Panc1 (cell line): ENCODE results near the gene KIF26B. TPM values are rescaled to one million over a fixed set of nuclear protein-coding genes. Genes with fewer than 3 reads are reported as not detected.

Source experiments
- ATAC-seq: fragments of 200-7000 bp; cut with Tn5 transposase; 2 replicates; pipeline ENCODE4 v1.9.1; 2020; ENCODE audit warnings: mild to moderate bottlenecking, moderate library complexity
- BruUV-seq: library from RNA; stranded (reverse); fragments of 400-500 nt; replicated peaks from 2 replicates; lab custom pipeline; 2021; lab: Mats Ljungman, UMichigan
- CTCF ChIA-PET: fragments of 300-600 bp; sonication (Branson Sonifier 250); formaldehyde crosslinking; loops from one replicate; lab custom pipeline; 2022; ENCODE audit warnings: antibody characterized with exemption; lab: Charles Lee
- POLR2A ChIA-PET: fragments of 300-600 bp; sonication (Branson Sonifier 250); formaldehyde crosslinking; loops from one replicate; lab custom pipeline; 2022; ENCODE audit warnings: antibody characterized with exemption; lab: Charles Lee
- DNase-seq: peaks from one replicate; pipeline ENCODE4 v3.0.0-alpha.2; 2010; ENCODE audit warnings: low read depth, low spot score
- H3K27ac ChIP-seq: 2 replicates; pipeline ENCODE4 v1.5.1; 2011; ENCODE audit warnings: mild to moderate bottlenecking, low read length, inconsistent platforms
- H3K27me3 ChIP-seq: fragments of 200-500 bp; sonication (Bioruptor generic); 2 replicates; pipeline ENCODE4 v1.6.0; 2014; ENCODE audit warnings: low read length, inconsistent platforms; ENCODE audit not compliant: control insufficient read depth, insufficient read depth
- H3K36me3 ChIP-seq: fragments of 200-500 bp; sonication (Bioruptor generic); 2 replicates; pipeline ENCODE4 v1.5.1; 2014; ENCODE audit warnings: inconsistent platforms, mild to moderate bottlenecking, low read length, moderate library complexity; ENCODE audit not compliant: control insufficient read depth, insufficient read depth
- H3K4me1 ChIP-seq: 2 replicates; pipeline ENCODE4 v1.5.1; 2011; ENCODE audit warnings: inconsistent platforms, mild to moderate bottlenecking, low read length, moderate library complexity; ENCODE audit not compliant: control insufficient read depth, insufficient read depth
- H3K4me3 ChIP-seq, 2 experiments: 2 replicates each; pipeline ENCODE4 v1.5.1; 2011 to 2012; ENCODE audit warnings: low read depth in 2 of 2, low read length in 2 of 2, mild to moderate bottlenecking in 2 of 2, inconsistent platforms in 1 of 2, moderate library complexity in 1 of 2
- H3K9me3 ChIP-seq: fragments of 200-500 bp; sonication (Bioruptor generic); 2 replicates; pipeline ENCODE4 v1.5.1; 2014; ENCODE audit warnings: low read depth, mild to moderate bottlenecking, inconsistent platforms, low read length, moderate library complexity; ENCODE audit not compliant: control insufficient read depth, insufficient read depth
- POLR2AphosphoS5 ChIP-seq: IDR thresholded peaks from 2 replicates; pipeline ENCODE4 v1.6.1; 2012; ENCODE audit warnings: mild to moderate bottlenecking, low read depth, low read length, moderate library complexity
- SIN3A ChIP-seq: IDR thresholded peaks from 2 replicates; pipeline ENCODE4 v1.6.1; 2012; ENCODE audit warnings: low read depth, mild to moderate bottlenecking, low read length, moderate library complexity, borderline replicate concordance; ENCODE audit not compliant: insufficient read depth
- TCF7L2 ChIP-seq: IDR thresholded peaks from 2 replicates; pipeline ENCODE4 v1.6.1; 2011; ENCODE audit warnings: mild to moderate bottlenecking, low read depth, low read length, inconsistent platforms
- in situ Hi-C: cut with HindIII; loops from 2 replicates; pipeline ENCODE4 v1.10.0; 2016; ENCODE audit warnings: low sequenced_read_pairs, low pct_unique_long_range_greater_than_20kb
- intact Hi-C: fragments of 100-400 bp; cut with micrococcal nuclease; formaldehyde crosslinking; loops from one replicate; pipeline ENCODE4 v1.10.0; 2022; ENCODE audit not compliant: unreplicated experiment
- total RNA-seq: library from RNA; stranded (reverse); gene quantifications from one replicate; pipeline ENCODE4 v1.2.1, GENCODE V29; 2021; ENCODE audit not compliant: unreplicated experiment
- TF ChIP-seq, protein P1 (sequence below), 2 experiments: IDR thresholded peaks; 2 replicates each; pipeline ENCODE4 v1.6.1; 2011 to 2012; ENCODE audit warnings: low read depth in 2 of 2, control low read depth in 1 of 2, low read length in 1 of 2, mild to moderate bottlenecking in 1 of 2, moderate library complexity in 1 of 2; ENCODE audit not compliant: insufficient read depth in 1 of 2
- TF ChIP-seq, protein P2 (sequence below): fragments of 450-650 bp; IDR thresholded peaks from 2 replicates; pipeline ENCODE4 v1.5.1; 2017; ENCODE audit warnings: mild to moderate bottlenecking

Gene KIF26B
- total RNA-seq, 1 experiment from 2014 or later: 0.33 TPM

DNA sequence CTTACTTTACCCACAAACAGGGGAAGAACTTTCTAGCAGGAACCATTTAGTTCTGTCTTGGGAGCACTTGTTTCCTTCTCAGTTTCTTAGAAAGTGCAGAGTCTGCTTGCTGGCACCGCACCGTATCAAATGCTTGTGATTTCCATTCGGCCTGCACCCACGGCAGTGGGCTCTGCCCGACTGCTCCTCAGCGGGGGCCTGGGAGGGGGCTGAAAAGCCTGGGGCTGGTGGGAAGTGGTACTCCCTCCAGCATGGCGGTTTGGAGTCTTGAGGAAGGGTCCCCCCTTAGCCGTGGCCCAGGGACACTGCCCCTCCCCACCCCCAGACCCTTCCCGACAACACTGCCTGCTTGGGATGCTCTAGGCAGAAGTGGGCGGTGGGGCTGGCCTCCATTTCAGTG lies 57.0 kb downstream of the KIF26B start:
- no peaks in the 10 kb centered on the region for H3K4me1 ChIP-seq
- no peak overlapping the region for H3K4me3 ChIP-seq
- H3K9me3 ChIP-seq: peaks cover 10% of the 10 kb centered on the region; the same call in 1 of the 2 replicates
- ATAC-seq (no peak), DNase-seq (no peak)
- POLR2A ChIA-PET: no interaction called here
- H3K27ac ChIP-seq: no peak overlapping the region
- no TSS peak for BruUV-seq
- in situ Hi-C loops: no loop called here
- CTCF ChIA-PET: no interaction called here
- intact Hi-C loops: no loop called here
- no peaks in the 10 kb centered on the region for H3K27me3 ChIP-seq
- no peak for TF ChIP-seq POLR2AphosphoS5
- TF ChIP-seq, protein P1, sequence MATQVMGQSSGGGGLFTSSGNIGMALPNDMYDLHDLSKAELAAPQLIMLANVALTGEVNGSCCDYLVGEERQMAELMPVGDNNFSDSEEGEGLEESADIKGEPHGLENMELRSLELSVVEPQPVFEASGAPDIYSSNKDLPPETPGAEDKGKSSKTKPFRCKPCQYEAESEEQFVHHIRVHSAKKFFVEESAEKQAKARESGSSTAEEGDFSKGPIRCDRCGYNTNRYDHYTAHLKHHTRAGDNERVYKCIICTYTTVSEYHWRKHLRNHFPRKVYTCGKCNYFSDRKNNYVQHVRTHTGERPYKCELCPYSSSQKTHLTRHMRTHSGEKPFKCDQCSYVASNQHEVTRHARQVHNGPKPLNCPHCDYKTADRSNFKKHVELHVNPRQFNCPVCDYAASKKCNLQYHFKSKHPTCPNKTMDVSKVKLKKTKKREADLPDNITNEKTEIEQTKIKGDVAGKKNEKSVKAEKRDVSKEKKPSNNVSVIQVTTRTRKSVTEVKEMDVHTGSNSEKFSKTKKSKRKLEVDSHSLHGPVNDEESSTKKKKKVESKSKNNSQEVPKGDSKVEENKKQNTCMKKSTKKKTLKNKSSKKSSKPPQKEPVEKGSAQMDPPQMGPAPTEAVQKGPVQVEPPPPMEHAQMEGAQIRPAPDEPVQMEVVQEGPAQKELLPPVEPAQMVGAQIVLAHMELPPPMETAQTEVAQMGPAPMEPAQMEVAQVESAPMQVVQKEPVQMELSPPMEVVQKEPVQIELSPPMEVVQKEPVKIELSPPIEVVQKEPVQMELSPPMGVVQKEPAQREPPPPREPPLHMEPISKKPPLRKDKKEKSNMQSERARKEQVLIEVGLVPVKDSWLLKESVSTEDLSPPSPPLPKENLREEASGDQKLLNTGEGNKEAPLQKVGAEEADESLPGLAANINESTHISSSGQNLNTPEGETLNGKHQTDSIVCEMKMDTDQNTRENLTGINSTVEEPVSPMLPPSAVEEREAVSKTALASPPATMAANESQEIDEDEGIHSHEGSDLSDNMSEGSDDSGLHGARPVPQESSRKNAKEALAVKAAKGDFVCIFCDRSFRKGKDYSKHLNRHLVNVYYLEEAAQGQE (IDR thresholded peaks at IDR 0.05; ENCODE audit: insufficient read depth in 1 of 2, low read depth in 2 of 2, low read length in 1 of 2): no peak
- no peak for TF ChIP-seq TCF7L2
- TF ChIP-seq, protein P2, sequence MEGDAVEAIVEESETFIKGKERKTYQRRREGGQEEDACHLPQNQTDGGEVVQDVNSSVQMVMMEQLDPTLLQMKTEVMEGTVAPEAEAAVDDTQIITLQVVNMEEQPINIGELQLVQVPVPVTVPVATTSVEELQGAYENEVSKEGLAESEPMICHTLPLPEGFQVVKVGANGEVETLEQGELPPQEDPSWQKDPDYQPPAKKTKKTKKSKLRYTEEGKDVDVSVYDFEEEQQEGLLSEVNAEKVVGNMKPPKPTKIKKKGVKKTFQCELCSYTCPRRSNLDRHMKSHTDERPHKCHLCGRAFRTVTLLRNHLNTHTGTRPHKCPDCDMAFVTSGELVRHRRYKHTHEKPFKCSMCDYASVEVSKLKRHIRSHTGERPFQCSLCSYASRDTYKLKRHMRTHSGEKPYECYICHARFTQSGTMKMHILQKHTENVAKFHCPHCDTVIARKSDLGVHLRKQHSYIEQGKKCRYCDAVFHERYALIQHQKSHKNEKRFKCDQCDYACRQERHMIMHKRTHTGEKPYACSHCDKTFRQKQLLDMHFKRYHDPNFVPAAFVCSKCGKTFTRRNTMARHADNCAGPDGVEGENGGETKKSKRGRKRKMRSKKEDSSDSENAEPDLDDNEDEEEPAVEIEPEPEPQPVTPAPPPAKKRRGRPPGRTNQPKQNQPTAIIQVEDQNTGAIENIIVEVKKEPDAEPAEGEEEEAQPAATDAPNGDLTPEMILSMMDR: no peak
- TF ChIP-seq SIN3A: no peak
- no peaks in the 10 kb centered on the region for H3K36me3 ChIP-seq

DNA sequence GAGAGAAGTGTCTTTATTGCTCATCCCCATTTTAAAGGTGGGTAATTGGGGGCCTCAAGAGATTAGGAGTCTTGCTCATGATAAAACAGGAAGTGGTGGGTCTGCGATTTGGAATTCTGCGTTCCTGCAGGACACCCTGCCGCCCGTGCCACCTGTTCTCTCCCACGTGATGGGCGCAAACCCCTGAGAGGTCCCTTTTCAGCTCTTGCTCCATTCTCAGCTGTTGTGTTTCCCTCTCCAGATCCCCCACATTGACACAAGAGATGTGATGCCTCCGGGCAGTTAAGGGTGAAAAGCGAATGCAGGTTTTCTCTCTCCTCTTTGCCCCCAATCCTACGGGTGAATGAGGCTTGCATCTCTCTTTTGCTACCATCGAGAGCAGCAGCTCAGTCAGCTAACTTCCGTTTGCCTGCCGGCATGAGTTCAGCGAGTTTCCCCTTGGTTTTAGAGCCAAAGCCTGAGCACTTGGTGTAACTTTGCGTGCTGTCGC lies 57.5 kb downstream of the KIF26B start:
- peaks cover 5% of the 10 kb centered on the region; the same call in 1 of the 2 replicates for H3K9me3 ChIP-seq
- in situ Hi-C loops: no loop called here
- TF ChIP-seq, protein P2: no peak
- TF ChIP-seq POLR2AphosphoS5 (no peak), SIN3A (no peak), TCF7L2 (no peak)
- TF ChIP-seq, protein P1 (IDR thresholded peaks at IDR 0.05; ENCODE audit: insufficient read depth in 1 of 2, low read depth in 2 of 2, low read length in 1 of 2): no peak
- no peak overlapping the region for H3K27ac ChIP-seq
- ChIA-PET POLR2A (no interaction called here), CTCF (no interaction called here)
- DNase-seq (no peak), ATAC-seq (no peak)
- no peaks in the 10 kb centered on the region for H3K27me3 ChIP-seq
- no TSS peak for BruUV-seq
- H3K4me1 ChIP-seq: no peaks in the 10 kb centered on the region
- no peak overlapping the region for H3K4me3 ChIP-seq
- intact Hi-C loops: no loop called here
- H3K36me3 ChIP-seq: no peaks in the 10 kb centered on the region
